ENCODE measurements around the gene TBC1D3B.

GRCh38 chr17:36144014-36144413 is 32.4 kb downstream of the TBC1D3B start:
- TF ChIP-seq CTCF (IDR thresholded peaks at IDR 0.05; ENCODE audit: borderline replicate concordance, extremely low read depth, low read length, poor library complexity, severe bottlenecking) (no peak), EZH2 (IDR thresholded peaks at IDR 0.05; ENCODE audit: borderline replicate concordance, low read depth, low read length, severe bottlenecking) (no peak)

All from DND-41 (cell line).